HEK293 (cell line): ENCODE data around the gene MT1A.
A peak's percentile ranks its signal among the peaks of the same experiment; 100 is the strongest.

Experiments
- CTCF ChIA-PET: fragments of 350-600 bp; formaldehyde crosslinking; extraction: SDS; loops from one replicate; lab custom pipeline; 2021; ENCODE audit warnings: antibody characterized with exemption; lab: Yijun Ruan, JAX
- POLR2A ChIA-PET: fragments of 300-600 bp; formaldehyde crosslinking; extraction: SDS; loops from one replicate; lab custom pipeline; 2020; ENCODE audit warnings: antibody characterized with exemption, inconsistent platforms; lab: Yijun Ruan, JAX
- H3K27ac ChIP-seq: fragments of 200-500 bp; sonication (Bioruptor generic); 2 replicates; pipeline ENCODE4 v1.5.1; 2014; ENCODE audit warnings: low read depth, low read length, control low read depth, inconsistent platforms; ENCODE audit errors: extremely low read depth
- H3K36me3 ChIP-seq, 2 experiments: fragments of 200-500 bp in 1 of 2; sonication (Bioruptor generic) in 1 of 2; 1 replicate in 1 of 2; 2 replicates in 1 of 2; pipeline ENCODE4 v1.5.1; 2014 to 2017; ENCODE audit warnings: inconsistent platforms in 2 of 2, low read length in 2 of 2; ENCODE audit not compliant: control insufficient read depth in 2 of 2, insufficient read depth in 1 of 2
- H3K4me1 ChIP-seq: fragments of 200-500 bp; sonication (Bioruptor generic); 2 replicates; pipeline ENCODE4 v1.5.1; 2014; ENCODE audit warnings: mild to moderate bottlenecking, low read length, inconsistent platforms; ENCODE audit not compliant: control insufficient read depth, insufficient read depth
- H3K4me3 ChIP-seq: 2 replicates; pipeline ENCODE4 v1.5.1; 2011; ENCODE audit warnings: low read depth, mild to moderate bottlenecking, control low read depth, low read length, moderate library complexity
- H3K9me3 ChIP-seq: fragments of 200-500 bp; sonication (Bioruptor generic); 2 replicates; pipeline ENCODE4 v1.5.1; 2014; ENCODE audit warnings: low read depth, low read length, inconsistent platforms; ENCODE audit not compliant: control insufficient read depth, insufficient read depth
- GLI2 ChIP-seq: fragments of 450-650 bp; formaldehyde crosslinking; IDR thresholded peaks from 2 replicates; pipeline ENCODE4; 2017; ENCODE audit warnings: missing biosample characterization, missing genetic modification characterization, low read depth, borderline replicate concordance
- GLIS1 ChIP-seq: fragments of 450-650 bp; formaldehyde crosslinking; IDR thresholded peaks from 2 replicates; pipeline ENCODE4 v1.5.1; 2016; ENCODE audit warnings: missing biosample characterization, missing genetic modification characterization
- GLIS2 ChIP-seq: fragments of 450-650 bp; formaldehyde crosslinking; IDR thresholded peaks from 2 replicates; pipeline ENCODE4 v1.5.1; 2016; ENCODE audit warnings: missing biosample characterization, missing genetic modification characterization
- HOXC10 ChIP-seq: sonication (generic); formaldehyde crosslinking; IDR thresholded peaks from 2 replicates; pipeline ENCODE4 v1.8.1; 2023; ENCODE audit warnings: mild to moderate bottlenecking, missing genetic modification reagents
- HOXD13 ChIP-seq: sonication (generic); formaldehyde crosslinking; IDR thresholded peaks from 2 replicates; pipeline ENCODE4 v1.8.0; 2022; ENCODE audit warnings: missing genetic modification reagents, borderline replicate concordance
- MEIS1 ChIP-seq: sonication (generic); formaldehyde crosslinking; IDR thresholded peaks from 2 replicates; pipeline ENCODE4 v1.8.1; 2022; ENCODE audit warnings: missing genetic modification reagents, mild to moderate bottlenecking, borderline replicate concordance
- PRDM2 ChIP-seq: fragments of 450-650 bp; formaldehyde crosslinking; IDR thresholded peaks from 2 replicates; pipeline ENCODE4 v1.5.1; 2016; ENCODE audit warnings: missing biosample characterization, missing genetic modification characterization, borderline replicate concordance
- SP7 ChIP-seq: fragments of 450-650 bp; formaldehyde crosslinking; IDR thresholded peaks from 2 replicates; pipeline ENCODE4 v1.5.1; 2016; ENCODE audit warnings: missing biosample characterization, missing genetic modification characterization
- ZBTB1 ChIP-seq: fragments of 450-650 bp; formaldehyde crosslinking; IDR thresholded peaks from 2 replicates; pipeline ENCODE4 v1.5.1; 2016; ENCODE audit warnings: missing biosample characterization, missing genetic modification characterization
- ZBTB11 ChIP-seq: fragments of 450-650 bp; formaldehyde crosslinking; conservative IDR thresholded peaks from 2 replicates; pipeline ENCODE4 v1.5.1; 2016; ENCODE audit warnings: low read depth, missing biosample characterization, missing genetic modification characterization
- ZBTB20 ChIP-seq: fragments of 450-650 bp; formaldehyde crosslinking; IDR thresholded peaks from 2 replicates; pipeline ENCODE4 v1.5.1; 2016; ENCODE audit warnings: missing biosample characterization, missing genetic modification characterization
- ZBTB26 ChIP-seq: fragments of 450-650 bp; formaldehyde crosslinking; optimal IDR thresholded peaks from 2 replicates; pipeline ENCODE3; 2016; ENCODE audit warnings: missing biosample characterization, mild to moderate bottlenecking, missing genetic modification characterization
- ZNF138 ChIP-seq: fragments of 450-650 bp; formaldehyde crosslinking; IDR thresholded peaks from 2 replicates; pipeline ENCODE4 v1.5.1; 2016; ENCODE audit warnings: missing biosample characterization, missing genetic modification characterization, borderline replicate concordance
- ZNF239 ChIP-seq: fragments of 450-650 bp; formaldehyde crosslinking; IDR thresholded peaks from 2 replicates; pipeline ENCODE4 v1.5.1; 2016; ENCODE audit warnings: missing biosample characterization, missing genetic modification characterization
- ZNF544 ChIP-seq: fragments of 450-650 bp; formaldehyde crosslinking; IDR thresholded peaks from 2 replicates; pipeline ENCODE4 v1.5.0; 2017; ENCODE audit warnings: missing biosample characterization, missing genetic modification characterization
- ZNF549 ChIP-seq: fragments of 450-650 bp; IDR thresholded peaks from 2 replicates; pipeline ENCODE4 v1.5.1; 2018; ENCODE audit warnings: missing biosample characterization, missing genetic modification characterization, mild to moderate bottlenecking, inconsistent platforms, moderate library complexity
- ZNF558 ChIP-seq: fragments of 450-650 bp; formaldehyde crosslinking; IDR thresholded peaks from 2 replicates; pipeline ENCODE4 v1.5.1; 2016; ENCODE audit warnings: missing biosample characterization, missing genetic modification characterization
- ZNF571 ChIP-seq: fragments of 450-650 bp; formaldehyde crosslinking; IDR thresholded peaks from 2 replicates; pipeline ENCODE4 v1.5.0; 2017; ENCODE audit warnings: missing biosample characterization, missing genetic modification characterization
- ZNF747 ChIP-seq: fragments of 450-650 bp; formaldehyde crosslinking; IDR thresholded peaks from 2 replicates; pipeline ENCODE4 v1.5.1; 2016; ENCODE audit warnings: missing biosample characterization, missing genetic modification characterization
- TF ChIP-seq, protein P1 (sequence below): fragments of 450-650 bp; formaldehyde crosslinking; IDR thresholded peaks from 2 replicates; pipeline ENCODE4 v1.5.1; 2016; ENCODE audit warnings: missing biosample characterization, missing genetic modification characterization
- TF ChIP-seq, protein P2 (sequence below): fragments of 450-650 bp; formaldehyde crosslinking; IDR thresholded peaks from 2 replicates; pipeline ENCODE4 v1.5.1; 2017; ENCODE audit warnings: missing biosample characterization, mild to moderate bottlenecking, missing genetic modification characterization, moderate library complexity

Gene MT1A

DNA sequence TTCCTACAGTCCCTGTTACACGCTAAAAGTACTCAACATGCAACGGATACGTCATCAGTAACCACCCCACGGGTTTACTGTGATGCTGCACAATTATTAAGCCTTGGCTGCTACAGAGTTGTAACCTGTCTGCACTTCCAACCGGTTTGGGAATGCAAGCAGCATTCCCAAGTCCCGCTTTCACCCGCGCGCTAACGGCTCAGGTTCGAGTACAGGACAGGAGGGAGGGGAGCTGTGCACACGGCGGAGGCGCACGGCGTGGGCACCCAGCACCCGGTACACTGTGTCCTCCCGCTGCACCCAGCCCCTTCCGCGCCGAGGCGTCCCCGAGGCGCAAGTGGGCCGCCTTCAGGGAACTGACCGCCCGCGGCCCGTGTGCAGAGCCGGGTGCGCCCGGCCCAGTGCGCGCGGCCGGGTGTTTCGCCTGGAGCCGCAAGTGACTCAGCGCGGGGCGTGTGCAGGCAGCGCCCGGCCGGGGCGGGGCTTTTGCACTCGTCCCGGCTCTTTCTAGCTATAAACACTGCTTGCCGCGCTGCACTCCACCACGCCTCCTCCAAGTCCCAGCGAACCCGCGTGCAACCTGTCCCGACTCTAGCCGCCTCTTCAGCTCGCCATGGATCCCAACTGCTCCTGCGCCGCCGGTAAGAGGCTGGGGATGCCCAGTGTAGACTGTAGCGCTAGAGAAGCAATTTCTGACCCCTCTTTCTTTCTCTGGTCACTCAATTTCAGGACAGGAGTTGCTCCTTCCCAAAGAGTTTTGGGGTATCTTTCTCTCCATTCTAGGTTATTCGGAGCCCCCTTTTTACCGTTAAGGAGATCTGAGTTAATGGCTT lies 30.2 kb upstream of the MT1A start, which contains the start of gene MT2A (continued):
- no peak for TF ChIP-seq ZNF239 (tag by site-specific recombination)

- CTCF ChIA-PET, result interaction anchor here (0.6 to 1.3 kb wide), 3 partner anchors 32 to 321 kb away, joined by 3 to 10 read pairs (median 4); no protein-coding TSS in a partner anchor
- POLR2A ChIA-PET, result interaction anchor here (0.7 to 1.5 kb wide), 10 partner anchors 9 to 158 kb away, joined by 3 to 13 read pairs (median 4); partner anchors contain the start of genes MT1E, MT1F, MT1X and NUDT21
- Histone ChIP-seq H3K4me1 (peaks cover 3% of the 10 kb centered on the region; the same call in 1 of the 2 replicates), H3K27ac (peak overlapping the region; percentile 10; the same call in 1 of the 2 replicates), H3K9me3 (no peaks in the 10 kb centered on the region), H3K4me3 (peak overlapping the region; percentile 51), H3K36me3 (no peaks in the 10 kb centered on the region)
- peak; percentile 34; the same call in 1 of the 2 replicates for TF ChIP-seq ZBTB11 (tag by site-specific recombination)
- TF ChIP-seq PRDM2, result no peak
- no peak for TF ChIP-seq ZBTB1
- no peak for TF ChIP-seq ZNF549 (tag by site-specific recombination)
- TF ChIP-seq GLIS2 (tag by site-specific recombination), result peak; percentile 18; the same call in 1 of the 2 replicates
- TF ChIP-seq HOXC10 (CRISPR knock-in tag), result no peak
- no peak for TF ChIP-seq GLI2 (tag by site-specific recombination)
- no peak for TF ChIP-seq HOXD13 (CRISPR knock-in tag)
- peak; percentile 98 for TF ChIP-seq ZBTB20 (tag by site-specific recombination)
- TF ChIP-seq ZNF138 (tag by site-specific recombination), result no peak
- no peak for TF ChIP-seq ZNF558 (tag by site-specific recombination)
- no peak for TF ChIP-seq SP7 (tag by site-specific recombination)
- no peak for TF ChIP-seq ZBTB26 (tag by site-specific recombination)
- TF ChIP-seq GLIS1, result peak; percentile 27; the same call in 1 of the 2 replicates
- TF ChIP-seq ZNF747 (tag by site-specific recombination), result no peak
- TF ChIP-seq, protein P1, sequence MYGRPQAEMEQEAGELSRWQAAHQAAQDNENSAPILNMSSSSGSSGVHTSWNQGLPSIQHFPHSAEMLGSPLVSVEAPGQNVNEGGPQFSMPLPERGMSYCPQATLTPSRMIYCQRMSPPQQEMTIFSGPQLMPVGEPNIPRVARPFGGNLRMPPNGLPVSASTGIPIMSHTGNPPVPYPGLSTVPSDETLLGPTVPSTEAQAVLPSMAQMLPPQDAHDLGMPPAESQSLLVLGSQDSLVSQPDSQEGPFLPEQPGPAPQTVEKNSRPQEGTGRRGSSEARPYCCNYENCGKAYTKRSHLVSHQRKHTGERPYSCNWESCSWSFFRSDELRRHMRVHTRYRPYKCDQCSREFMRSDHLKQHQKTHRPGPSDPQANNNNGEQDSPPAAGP, result no peak
- no peak for TF ChIP-seq MEIS1 (CRISPR knock-in tag)
- TF ChIP-seq, protein P2, sequence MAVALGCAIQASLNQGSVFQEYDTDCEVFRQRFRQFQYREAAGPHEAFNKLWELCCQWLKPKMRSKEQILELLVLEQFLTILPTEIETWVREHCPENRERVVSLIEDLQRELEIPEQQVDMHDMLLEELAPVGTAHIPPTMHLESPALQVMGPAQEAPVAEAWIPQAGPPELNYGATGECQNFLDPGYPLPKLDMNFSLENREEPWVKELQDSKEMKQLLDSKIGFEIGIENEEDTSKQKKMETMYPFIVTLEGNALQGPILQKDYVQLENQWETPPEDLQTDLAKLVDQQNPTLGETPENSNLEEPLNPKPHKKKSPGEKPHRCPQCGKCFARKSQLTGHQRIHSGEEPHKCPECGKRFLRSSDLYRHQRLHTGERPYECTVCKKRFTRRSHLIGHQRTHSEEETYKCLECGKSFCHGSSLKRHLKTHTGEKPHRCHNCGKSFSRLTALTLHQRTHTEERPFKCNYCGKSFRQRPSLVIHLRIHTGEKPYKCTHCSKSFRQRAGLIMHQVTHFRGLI (tag by site-specific recombination), result no peak
- no peak for TF ChIP-seq ZNF571 (tag by site-specific recombination)
- no peak for TF ChIP-seq ZNF544
These were observed 29.5 kb upstream of the MT1A start for GRCh38 chr16:56608876-56609462.
